SU-DHL-6 (cell line): ENCODE measurements around the gene TMEM38B.

Source experiments
- EZH2phosphoT487 ChIP-seq: fragments of 200-600 bp; sonication (generic), shearing (Covaris generic); conservative IDR thresholded peaks from 2 replicates; pipeline ENCODE4 v1.6.1; 2018; ENCODE audit warnings: mild to moderate bottlenecking, antibody characterized with exemption, low read length, moderate library complexity, mixed read lengths
- TF ChIP-seq, protein P1 (sequence below): fragments of 200-600 bp; sonication (generic); IDR thresholded peaks from one replicate; pipeline ENCODE4 v1.5.1; 2017; ENCODE audit warnings: antibody characterized with exemption, mild to moderate bottlenecking, low read length, moderate library complexity; ENCODE audit not compliant: insufficient read depth, poor library complexity, severe bottlenecking

DNA sequence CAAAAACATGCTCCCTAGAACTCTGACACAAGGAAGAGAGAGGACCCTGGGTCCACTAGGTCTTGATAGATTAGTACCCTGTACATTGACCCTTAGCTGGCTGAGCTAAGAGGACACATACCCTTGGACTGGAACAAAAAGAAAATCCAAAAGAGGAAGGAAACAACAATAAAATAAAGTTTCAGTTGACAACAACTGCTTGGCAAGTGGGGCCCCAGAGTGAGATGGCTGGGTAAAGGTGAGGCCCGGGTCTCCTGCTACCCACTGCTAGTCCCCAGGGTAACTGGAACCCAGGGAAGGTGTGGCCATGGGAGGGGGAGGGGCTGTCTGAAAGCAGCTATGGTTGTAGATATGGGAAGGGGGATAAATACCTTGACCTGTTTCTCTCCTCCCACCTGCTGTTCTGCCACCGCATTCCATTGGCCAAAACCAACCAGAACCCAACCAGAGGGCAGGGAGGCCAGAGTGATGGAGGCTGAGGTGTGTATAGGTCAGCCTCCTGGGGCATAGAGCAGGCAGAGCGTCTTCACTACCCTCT, 20.4 kb upstream of the TMEM38B start:
- TF ChIP-seq, protein P1, sequence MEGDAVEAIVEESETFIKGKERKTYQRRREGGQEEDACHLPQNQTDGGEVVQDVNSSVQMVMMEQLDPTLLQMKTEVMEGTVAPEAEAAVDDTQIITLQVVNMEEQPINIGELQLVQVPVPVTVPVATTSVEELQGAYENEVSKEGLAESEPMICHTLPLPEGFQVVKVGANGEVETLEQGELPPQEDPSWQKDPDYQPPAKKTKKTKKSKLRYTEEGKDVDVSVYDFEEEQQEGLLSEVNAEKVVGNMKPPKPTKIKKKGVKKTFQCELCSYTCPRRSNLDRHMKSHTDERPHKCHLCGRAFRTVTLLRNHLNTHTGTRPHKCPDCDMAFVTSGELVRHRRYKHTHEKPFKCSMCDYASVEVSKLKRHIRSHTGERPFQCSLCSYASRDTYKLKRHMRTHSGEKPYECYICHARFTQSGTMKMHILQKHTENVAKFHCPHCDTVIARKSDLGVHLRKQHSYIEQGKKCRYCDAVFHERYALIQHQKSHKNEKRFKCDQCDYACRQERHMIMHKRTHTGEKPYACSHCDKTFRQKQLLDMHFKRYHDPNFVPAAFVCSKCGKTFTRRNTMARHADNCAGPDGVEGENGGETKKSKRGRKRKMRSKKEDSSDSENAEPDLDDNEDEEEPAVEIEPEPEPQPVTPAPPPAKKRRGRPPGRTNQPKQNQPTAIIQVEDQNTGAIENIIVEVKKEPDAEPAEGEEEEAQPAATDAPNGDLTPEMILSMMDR: no peak
- no peak for TF ChIP-seq EZH2phosphoT487
